ENCODE results near the gene MTRR.

Gene MTRR

GRCh38 chr5:7868773-7869473 lies at the start of gene MTRR, which contains the start of gene FASTKD3:
TSS of gene MTRR (plus strand) at chr5:7869148. CDS start at chr5:7870795, 1,647 bp downstream.
TSS of gene FASTKD3 (minus strand) at chr5:7869031. CDS start at chr5:7868083, 948 bp downstream.
- H3K27ac ChIP-seq: peak within 1 kb of the TSS; percentile 39
- DNase-seq (ENCODE audit: low read depth, low spot score): peak; percentile 60

- DNase-seq (ENCODE audit: low read depth, low spot score): no peak
- H3K27ac ChIP-seq: no peak overlapping the region
Measured at GRCh38 chr5:7822449-7822848, 46.5 kb upstream of the MTRR start.

- no peak for DNase-seq (ENCODE audit: low read depth, low spot score)
Measured at GRCh38 chr5:7823594-7823993, 45.4 kb upstream of the MTRR start.

GRCh38 chr5:7824995-7825394 lies 44.0 kb upstream of the MTRR start:
- DNase-seq (ENCODE audit: low read depth, low spot score): no peak
- no peak overlapping the region for H3K27ac ChIP-seq

More at GRCh38 chr5:7823594-7823993, 45.4 kb upstream of the MTRR start:
- no peak overlapping the region for H3K27ac ChIP-seq

- no peak for DNase-seq (ENCODE audit: low read depth, low spot score)
Measured at GRCh38 chr5:7825630-7826029, 43.3 kb upstream of the MTRR start.

GRCh38 chr5:7827610-7828009 lies 41.3 kb upstream of the MTRR start:
- DNase-seq (ENCODE audit: low read depth, low spot score): no peak

More at GRCh38 chr5:7825630-7826029, 43.3 kb upstream of the MTRR start:
- no peak overlapping the region for H3K27ac ChIP-seq

GRCh38 chr5:7828269-7828668 lies 40.7 kb upstream of the MTRR start:
- no peak overlapping the region for H3K27ac ChIP-seq
- DNase-seq (ENCODE audit: low read depth, low spot score): no peak

More at GRCh38 chr5:7827610-7828009, 41.3 kb upstream of the MTRR start:
- no peak overlapping the region for H3K27ac ChIP-seq

GRCh38 chr5:7834982-7835381 lies 34.0 kb upstream of the MTRR start:
- H3K27ac ChIP-seq: no peak overlapping the region
- DNase-seq (ENCODE audit: low read depth, low spot score): no peak

GRCh38 chr5:7837403-7837802 lies 31.5 kb upstream of the MTRR start:
- H3K27ac ChIP-seq: no peak overlapping the region
- no peak for DNase-seq (ENCODE audit: low read depth, low spot score)

GRCh38 chr5:7842531-7842930 lies 26.4 kb upstream of the MTRR start:
- no peak for DNase-seq (ENCODE audit: low read depth, low spot score)
- no peak overlapping the region for H3K27ac ChIP-seq

GRCh38 chr5:7844901-7845300 lies 24.0 kb upstream of the MTRR start:
- H3K27ac ChIP-seq: no peak overlapping the region
- no peak for DNase-seq (ENCODE audit: low read depth, low spot score)

- DNase-seq (ENCODE audit: low read depth, low spot score): no peak
- no peak overlapping the region for H3K27ac ChIP-seq
Measured at GRCh38 chr5:7845557-7845956, 23.4 kb upstream of the MTRR start.

GRCh38 chr5:7846327-7846726 lies 22.6 kb upstream of the MTRR start:
- DNase-seq (ENCODE audit: low read depth, low spot score): no peak
- H3K27ac ChIP-seq: no peak overlapping the region

- no peak overlapping the region for H3K27ac ChIP-seq
- no peak for DNase-seq (ENCODE audit: low read depth, low spot score)
Measured at GRCh38 chr5:7848296-7848695, 20.7 kb upstream of the MTRR start.

- H3K27ac ChIP-seq: no peak overlapping the region
- DNase-seq (ENCODE audit: low read depth, low spot score): no peak
Measured at GRCh38 chr5:7849681-7850394, 19.1 kb upstream of the MTRR start.

- no peak within 1 kb of the TSS for H3K27ac ChIP-seq
- no peak for DNase-seq (ENCODE audit: low read depth, low spot score)
Measured at GRCh38 chr5:7850395-7851239, 18.3 kb upstream of the MTRR start, which contains the start of gene CFAP90. TSS of gene CFAP90 (minus strand) at chr5:7851133. CDS start at chr5:7851021, 112 bp downstream.

- no peak overlapping the region for H3K27ac ChIP-seq
- DNase-seq (ENCODE audit: low read depth, low spot score): no peak
Measured at GRCh38 chr5:7851240-7851592, 17.7 kb upstream of the MTRR start.

- DNase-seq (ENCODE audit: low read depth, low spot score): no peak
- H3K27ac ChIP-seq: no peak overlapping the region
Measured at GRCh38 chr5:7851617-7852289, 17.2 kb upstream of the MTRR start.

GRCh38 chr5:7852542-7852941 lies 16.4 kb upstream of the MTRR start:
- DNase-seq (ENCODE audit: low read depth, low spot score): no peak
- H3K27ac ChIP-seq: no peak overlapping the region

- no peak overlapping the region for H3K27ac ChIP-seq
- no peak for DNase-seq (ENCODE audit: low read depth, low spot score)
Measured at GRCh38 chr5:7852988-7853387, 16.0 kb upstream of the MTRR start.

Data from epithelial cell of prostate (primary cell).